ENCODE measurements around the gene PILRA. TPM values are rescaled to one million over a fixed set of nuclear protein-coding genes. Genes with fewer than 3 reads are reported as not detected.

The PILRA gene
- total and polyA plus RNA-seq, 5 experiments from 2014 or later = 0.35 to 10.6 (median 0.63) TPM

DNA sequence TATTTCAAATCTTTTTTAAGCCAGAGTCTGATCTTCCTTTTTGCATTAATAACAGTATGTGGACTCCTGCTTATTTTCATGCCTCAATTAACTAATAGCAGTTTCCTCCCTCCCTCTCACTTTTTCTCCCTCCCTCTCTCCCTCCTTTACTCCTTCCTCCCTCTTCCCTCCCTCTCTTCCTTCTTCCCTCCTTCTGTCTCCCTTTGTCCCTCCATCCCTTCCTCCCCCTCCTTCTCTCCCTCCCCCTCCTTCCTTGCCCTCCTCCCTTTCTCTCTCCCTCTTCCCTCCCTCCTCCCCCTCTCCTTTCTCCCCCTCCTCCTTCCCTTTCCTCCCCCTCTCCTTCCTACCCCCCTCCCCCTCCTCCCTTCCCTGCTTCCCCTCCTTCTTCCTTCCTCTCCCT lies 53.2 kb downstream of the PILRA start:
- Mint-ChIP-seq H3K27ac (peak overlapping the region in 1 of 10 donors; percentile 44), H3K36me3 (peaks cover 0 to 10% (median 7%) of the 10 kb centered on the region in 3 donors), H3K4me3 (no peak overlapping the region), H3K27me3 (peaks cover 0 to 11% (median 0%) of the 10 kb centered on the region in 5 donors), H3K4me1 (peaks cover 20 to 34% (median 29%) of the 10 kb centered on the region in 4 donors), H3K9me3 (peaks cover 0 to 5% (median 0%) of the 10 kb centered on the region in 9 donors)
- POLR2A ChIA-PET = interaction anchor here (0.6 to 3.9 kb wide), 2 partner anchors 28 to 1278 kb away, joined by 3 to 17 read pairs; no protein-coding TSS in a partner anchor
- DNase-seq (no peak), ATAC-seq (no peak)

DNA sequence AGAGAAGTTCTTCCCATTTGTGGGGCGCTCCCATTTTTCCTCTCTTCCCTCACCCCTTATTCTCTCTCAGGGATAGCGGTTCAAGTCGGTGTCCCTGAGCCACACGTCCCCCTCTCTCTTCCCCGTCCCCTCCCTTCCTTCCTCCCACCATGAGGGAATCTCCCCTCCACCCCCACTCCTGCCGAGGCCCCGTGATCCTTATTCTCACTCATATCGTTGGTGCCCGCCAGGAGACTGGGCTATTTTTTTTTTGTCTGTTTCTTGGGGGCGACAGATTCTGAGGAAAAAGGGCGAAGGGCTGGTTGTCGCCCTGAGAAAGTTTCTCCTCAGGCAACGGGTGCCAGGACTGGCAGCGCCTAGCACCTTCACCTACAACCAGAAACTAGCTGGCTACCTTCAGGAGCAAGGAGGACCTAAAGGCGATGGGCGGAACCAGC lies 54.5 kb downstream of the PILRA start:
- Mint-ChIP-seq H3K36me3 (peaks cover 0 to 19% (median 7%) of the 10 kb centered on the region in 3 donors), H3K27me3 (peaks cover 0 to 11% (median 0%) of the 10 kb centered on the region in 5 donors), H3K9me3 (peaks cover 0 to 5% (median 0%) of the 10 kb centered on the region in 9 donors), H3K4me3 (peak overlapping the region; percentile 89 to 100 (median 99)), H3K4me1 (peaks cover 24 to 46% (median 42%) of the 10 kb centered on the region in 4 donors), H3K27ac (peak overlapping the region; percentile 99 to 100 (median 100))
- DNase-seq (peak in 1 of 10 donors; percentile 68), ATAC-seq (no peak)
- POLR2A ChIA-PET = interaction anchor here (0.5 to 4.2 kb wide), 32 partner anchors 8 to 1998 kb away, joined by 3 to 72 read pairs (median 6); partner anchors contain the start of genes AP4M1, CNPY4, FBXO24 and LAMTOR4

- peak; percentile 61 to 64 for ATAC-seq
- Mint-ChIP-seq H3K9me3 (peaks cover 0 to 5% (median 0%) of the 10 kb centered on the region in 9 donors), H3K27ac (peak within 1 kb of the TSS; percentile 99 to 100 (median 100)), H3K27me3 (peaks cover 0 to 11% (median 0%) of the 10 kb centered on the region in 5 donors), H3K4me3 (peak within 1 kb of the TSS; percentile 89 to 100 (median 99)), H3K4me1 (peaks cover 26 to 51% (median 46%) of the 10 kb centered on the region in 4 donors), H3K36me3 (peaks cover 0 to 26% (median 7%) of the 10 kb centered on the region in 3 donors)
- POLR2A ChIA-PET = interaction anchor here (0.5 to 4.2 kb wide), 60 partner anchors 9 to 1998 kb away, joined by 3 to 72 read pairs (median 5); partner anchors contain the start of genes AP4M1, BUD31, CNPY4 and FBXO24
- DNase-seq = peak; percentile 93 to 99 (median 96)
Measured at GRCh38 chr7:100428199-100428966, 55.1 kb downstream of the PILRA start, which contains the start of gene ZCWPW1. ZCWPW1 (minus strand) TSS chr7:100428703; CDS start chr7:100420649, 8,054 bp downstream.

DNA sequence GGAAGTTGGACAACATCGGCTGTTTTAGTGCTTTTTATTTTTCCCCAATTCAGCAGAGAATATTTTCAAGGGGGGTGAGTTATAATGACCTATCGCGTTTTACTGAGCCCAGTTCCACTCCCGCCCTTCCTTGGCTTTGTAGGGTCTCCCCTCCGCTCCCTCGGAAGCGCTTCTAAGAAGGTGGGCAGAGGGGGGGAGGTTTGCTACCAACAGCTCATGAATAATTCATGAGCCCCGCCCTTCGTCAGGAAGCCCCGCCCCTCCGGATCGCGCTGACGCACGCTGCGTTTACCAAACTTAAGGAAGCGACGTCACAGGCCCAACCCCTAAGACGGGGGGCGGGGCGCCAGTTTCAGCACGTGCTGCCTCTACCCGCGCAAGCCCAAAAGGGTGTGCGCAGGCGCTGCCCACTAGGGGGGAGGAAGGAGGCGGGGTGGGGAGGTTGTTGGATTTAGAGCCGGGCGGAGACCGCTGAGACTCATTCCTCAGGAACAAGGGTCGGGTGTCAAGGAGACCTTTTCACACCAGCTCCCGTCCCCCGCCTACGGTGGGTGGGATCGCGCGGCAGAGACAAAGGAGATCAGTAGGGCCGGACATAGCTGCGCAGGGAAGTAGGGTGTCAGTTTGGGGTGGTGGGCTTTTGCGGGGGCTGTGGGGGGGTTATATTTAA lies 55.8 kb downstream of the PILRA start:
- peaks cover 0 to 11% (median 0%) of the 10 kb centered on the region in 5 donors for H3K27me3 Mint-ChIP-seq
- H3K4me3 Mint-ChIP-seq = peak overlapping the region; percentile 89 to 100 (median 99)
- peak overlapping the region; percentile 99 to 100 (median 100) for H3K27ac Mint-ChIP-seq
- H3K9me3 Mint-ChIP-seq = peaks cover 0 to 5% (median 0%) of the 10 kb centered on the region in 9 donors
- peak; percentile 99 to 100 (median 100) for DNase-seq
- POLR2A ChIA-PET = interaction anchor here (0.6 to 4.2 kb wide), 60 partner anchors 8 to 1022 kb away, joined by 3 to 72 read pairs (median 5); partner anchors contain the start of genes AGFG2, AP4M1, BUD31 and CNPY4
- peaks cover 28 to 58% (median 52%) of the 10 kb centered on the region in 4 donors for H3K4me1 Mint-ChIP-seq
- ATAC-seq = peak; percentile 52 to 58
- peaks cover 0 to 33% (median 7%) of the 10 kb centered on the region in 3 donors for H3K36me3 Mint-ChIP-seq

DNA sequence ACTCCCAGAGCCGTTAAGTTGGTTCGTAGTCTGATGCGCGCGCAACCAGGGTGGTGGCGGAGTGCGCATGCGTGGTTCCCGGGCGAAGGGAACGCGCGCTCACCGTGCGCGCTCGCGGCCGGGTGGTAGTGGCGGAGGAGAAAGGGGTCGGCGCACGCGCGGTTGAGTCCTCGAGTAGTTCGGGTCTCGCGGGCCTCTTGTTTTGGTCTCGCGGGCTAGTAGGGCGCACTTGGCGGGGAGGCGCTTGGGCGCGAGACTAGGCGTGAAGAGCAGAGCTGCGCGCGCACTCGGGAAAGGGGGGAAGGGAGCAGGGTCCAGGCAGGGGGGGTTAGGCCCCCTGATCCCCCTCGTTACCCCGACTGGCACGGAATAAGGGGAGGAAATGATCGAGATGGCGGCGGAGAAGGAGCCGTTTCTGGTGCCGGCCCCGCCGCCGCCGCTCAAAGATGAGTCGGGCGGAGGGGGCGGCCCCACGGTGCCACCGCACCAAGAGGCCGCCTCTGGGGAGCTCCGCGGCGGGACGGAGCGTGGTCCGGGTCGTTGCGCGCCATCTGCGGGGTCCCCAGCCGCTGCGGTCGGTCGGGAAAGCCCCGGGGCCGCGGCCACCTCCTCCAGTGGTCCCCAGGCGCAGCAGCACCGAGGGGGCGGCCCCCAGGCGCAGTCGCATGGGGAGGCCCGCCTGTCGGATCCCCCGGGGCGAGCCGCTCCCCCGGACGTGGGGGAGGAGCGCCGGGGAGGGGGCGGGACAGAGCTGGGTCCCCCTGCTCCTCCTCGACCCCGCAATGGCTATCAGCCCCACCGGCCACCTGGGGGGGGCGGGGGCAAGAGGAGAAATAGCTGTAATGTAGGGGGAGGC lies 56.6 kb downstream of the PILRA start, which contains the start of gene MEPCE:
MEPCE (plus strand) TSS at position 195 of the 856 bp plus-strand sequence; CDS start at position 383, 188 bp downstream.
- Mint-ChIP-seq H3K4me1 (peaks cover 32 to 66% (median 60%) of the 10 kb centered on the region in 4 donors), H3K9me3 (peaks cover 0 to 5% (median 0%) of the 10 kb centered on the region in 9 donors), H3K4me3 (peak within 1 kb of the TSS; percentile 89 to 100 (median 99)), H3K36me3 (peaks cover 4 to 37% (median 9%) of the 10 kb centered on the region in 3 donors), H3K27me3 (peaks cover 0 to 11% (median 0%) of the 10 kb centered on the region in 5 donors), H3K27ac (peak within 1 kb of the TSS; percentile 99 to 100 (median 100))
- ATAC-seq = peak; percentile 48 to 49
- POLR2A ChIA-PET = interaction anchor here (0.6 to 4.2 kb wide), 59 partner anchors 8 to 1064 kb away, joined by 3 to 72 read pairs (median 5); partner anchors contain the start of genes AGFG2, AP4M1, ATP5MF and BUD31
- DNase-seq = peak; percentile 93 to 99 (median 98)

DNA sequence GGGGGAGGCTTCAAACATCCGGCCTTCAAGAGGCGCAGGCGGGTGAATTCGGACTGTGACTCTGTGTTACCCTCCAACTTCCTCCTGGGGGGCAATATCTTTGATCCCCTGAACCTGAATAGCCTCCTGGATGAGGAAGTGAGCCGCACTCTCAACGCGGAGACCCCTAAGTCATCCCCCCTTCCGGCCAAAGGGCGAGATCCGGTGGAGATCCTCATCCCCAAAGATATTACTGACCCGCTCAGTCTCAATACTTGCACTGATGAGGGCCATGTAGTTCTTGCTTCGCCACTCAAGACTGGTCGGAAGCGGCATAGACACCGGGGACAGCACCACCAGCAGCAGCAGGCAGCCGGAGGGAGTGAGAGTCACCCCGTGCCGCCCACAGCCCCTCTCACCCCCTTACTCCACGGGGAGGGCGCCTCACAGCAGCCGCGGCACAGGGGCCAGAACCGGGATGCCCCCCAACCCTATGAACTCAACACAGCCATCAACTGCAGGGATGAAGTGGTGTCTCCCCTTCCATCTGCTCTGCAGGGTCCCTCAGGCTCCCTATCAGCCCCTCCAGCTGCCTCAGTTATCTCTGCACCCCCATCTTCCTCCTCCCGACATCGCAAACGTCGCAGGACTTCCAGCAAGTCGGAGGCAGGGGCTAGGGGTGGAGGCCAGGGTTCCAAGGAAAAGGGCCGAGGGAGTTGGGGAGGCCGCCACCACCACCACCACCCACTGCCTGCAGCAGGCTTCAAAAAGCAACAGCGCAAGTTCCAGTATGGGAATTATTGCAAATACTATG lies 57.4 kb downstream of the PILRA start:
- H3K36me3 Mint-ChIP-seq = peaks cover 5 to 37% (median 9%) of the 10 kb centered on the region in 3 donors
- H3K27ac Mint-ChIP-seq = peak overlapping the region; percentile 87 to 96 (median 94)
- no peak for ATAC-seq
- POLR2A ChIA-PET = interaction anchor here (0.6 to 4.2 kb wide), 32 partner anchors 7 to 1065 kb away, joined by 3 to 72 read pairs (median 4); partner anchors contain the start of genes AGFG2, AP4M1, ATP5MF and BUD31
- H3K4me3 Mint-ChIP-seq = peak overlapping the region; percentile 82 to 94 (median 88)
- peaks cover 32 to 71% (median 65%) of the 10 kb centered on the region in 4 donors for H3K4me1 Mint-ChIP-seq
- peaks cover 0 to 5% (median 0%) of the 10 kb centered on the region in 9 donors for H3K9me3 Mint-ChIP-seq
- peak in 6 of 10 donors; percentile 29 to 71 (median 34) for DNase-seq
- peaks cover 0 to 11% (median 0%) of the 10 kb centered on the region in 5 donors for H3K27me3 Mint-ChIP-seq

GRCh38 chr7:100431286-100431735 lies 58.0 kb downstream of the PILRA start:
- peaks cover 0 to 6% (median 0%) of the 10 kb centered on the region in 9 donors for H3K9me3 Mint-ChIP-seq
- peak overlapping the region; percentile 71 to 94 (median 88) for H3K4me3 Mint-ChIP-seq
- DNase-seq (no peak), ATAC-seq (no peak)
- H3K4me1 Mint-ChIP-seq = peaks cover 32 to 71% (median 64%) of the 10 kb centered on the region in 4 donors
- POLR2A ChIA-PET = interaction anchor here (1.0 to 4.2 kb wide), 3 partner anchors 24 to 153 kb away, joined by 3 to 72 read pairs (median 11); partner anchors contain the start of genes FBXO24 and LRCH4
- peaks cover 5 to 39% (median 9%) of the 10 kb centered on the region in 3 donors for H3K36me3 Mint-ChIP-seq
- H3K27me3 Mint-ChIP-seq = peaks cover 0 to 11% (median 0%) of the 10 kb centered on the region in 5 donors
- H3K27ac Mint-ChIP-seq = peak overlapping the region; percentile 72 to 95 (median 89)

- ATAC-seq = no peak
- peak overlapping the region in 9 of 10 donors; percentile 72 to 95 (median 90) for H3K27ac Mint-ChIP-seq
- peaks cover 5 to 41% (median 9%) of the 10 kb centered on the region in 3 donors for H3K36me3 Mint-ChIP-seq
- H3K4me1 Mint-ChIP-seq = peaks cover 32 to 71% (median 66%) of the 10 kb centered on the region in 4 donors
- peak overlapping the region; percentile 71 to 94 (median 86) for H3K4me3 Mint-ChIP-seq
- H3K9me3 Mint-ChIP-seq = peaks cover 0 to 6% (median 0%) of the 10 kb centered on the region in 9 donors
- POLR2A ChIA-PET = interaction anchor here (4.2 kb wide), 1 partner anchor 153 kb away, joined by 72 read pairs; the partner anchor contains the start of genes FBXO24 and LRCH4
- peaks cover 0 to 11% (median 0%) of the 10 kb centered on the region in 5 donors for H3K27me3 Mint-ChIP-seq
- DNase-seq = no peak
Measured at GRCh38 chr7:100432053-100432452, 58.8 kb downstream of the PILRA start.

DNA sequence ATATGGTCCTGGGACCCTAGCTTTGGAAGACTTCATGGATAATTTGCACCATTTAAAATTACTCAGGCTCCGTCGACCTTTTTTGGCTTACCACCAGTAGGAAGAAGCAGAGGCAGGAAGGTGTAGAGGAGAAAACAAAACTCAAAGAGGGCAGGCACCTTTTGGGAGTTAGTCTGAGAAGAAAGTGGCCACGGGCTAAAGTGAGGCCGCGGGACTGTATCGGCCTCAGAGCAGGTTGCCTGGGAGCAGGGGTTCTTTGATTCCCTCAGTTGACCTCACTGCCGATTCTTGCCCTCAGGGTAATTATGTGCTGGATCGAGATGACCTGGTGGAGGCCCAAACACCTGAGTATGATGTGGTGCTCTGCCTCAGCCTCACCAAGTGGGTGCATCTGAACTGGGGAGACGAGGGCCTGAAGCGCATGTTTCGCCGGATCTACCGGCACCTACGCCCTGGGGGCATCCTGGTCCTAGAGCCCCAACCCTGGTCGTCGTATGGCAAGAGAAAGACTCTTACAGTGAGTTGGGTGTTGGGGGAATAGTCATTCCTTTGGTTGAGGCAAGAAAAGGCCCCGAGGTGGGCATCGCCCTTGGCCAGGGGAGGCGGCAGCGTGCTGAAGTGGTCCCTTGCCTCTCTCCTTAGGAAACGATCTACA lies 59.5 kb downstream of the PILRA start:
- Mint-ChIP-seq H3K9me3 (peaks cover 0 to 6% (median 0%) of the 10 kb centered on the region in 9 donors), H3K4me1 (peaks cover 32 to 71% (median 64%) of the 10 kb centered on the region in 4 donors), H3K27ac (peak overlapping the region in 9 of 10 donors; percentile 81 to 95 (median 91)), H3K4me3 (peak overlapping the region in 9 of 10 donors; percentile 25 to 94 (median 78)), H3K27me3 (peaks cover 0 to 11% (median 0%) of the 10 kb centered on the region in 5 donors), H3K36me3 (peaks cover 5 to 41% (median 9%) of the 10 kb centered on the region in 3 donors)
- POLR2A ChIA-PET = no interaction called here
- DNase-seq (no peak), ATAC-seq (no peak)
